Esophagus muscularis mucosa (tissue), 4 donors: ENCODE data around the gene RASSF1.

Source experiments
- EP300 ChIP-seq: sonication (generic); formaldehyde crosslinking; IDR thresholded peaks from one replicate; pipeline ENCODE4 v1.6.1; 2017; ENCODE audit warnings: antibody characterized with exemption
- POLR2A ChIP-seq: fragments of 450-650 bp; IDR thresholded peaks from one replicate; pipeline ENCODE4 v1.6.1; 2017; ENCODE audit warnings: antibody characterized with exemption, moderate library complexity, mild to moderate bottlenecking, low read depth
- POLR2AphosphoS5 ChIP-seq, 2 donors: sonication (generic); formaldehyde crosslinking; IDR thresholded peaks; one replicate each; pipeline ENCODE4 v1.6.1; 2017; ENCODE audit warnings: antibody characterized with exemption in 2 of 2
- TF ChIP-seq, protein P1 (sequence below), 3 experiments: fragments of 200-600 bp in 2 of 3; fragments of 450-650 bp in 1 of 3; sonication (generic) in 2 of 3; IDR thresholded peaks; one replicate each; pipeline ENCODE4 v1.5.1; 2017 to 2019; ENCODE audit warnings: antibody characterized with exemption in 3 of 3, mild to moderate bottlenecking in 2 of 3, moderate library complexity in 1 of 3

DNA sequence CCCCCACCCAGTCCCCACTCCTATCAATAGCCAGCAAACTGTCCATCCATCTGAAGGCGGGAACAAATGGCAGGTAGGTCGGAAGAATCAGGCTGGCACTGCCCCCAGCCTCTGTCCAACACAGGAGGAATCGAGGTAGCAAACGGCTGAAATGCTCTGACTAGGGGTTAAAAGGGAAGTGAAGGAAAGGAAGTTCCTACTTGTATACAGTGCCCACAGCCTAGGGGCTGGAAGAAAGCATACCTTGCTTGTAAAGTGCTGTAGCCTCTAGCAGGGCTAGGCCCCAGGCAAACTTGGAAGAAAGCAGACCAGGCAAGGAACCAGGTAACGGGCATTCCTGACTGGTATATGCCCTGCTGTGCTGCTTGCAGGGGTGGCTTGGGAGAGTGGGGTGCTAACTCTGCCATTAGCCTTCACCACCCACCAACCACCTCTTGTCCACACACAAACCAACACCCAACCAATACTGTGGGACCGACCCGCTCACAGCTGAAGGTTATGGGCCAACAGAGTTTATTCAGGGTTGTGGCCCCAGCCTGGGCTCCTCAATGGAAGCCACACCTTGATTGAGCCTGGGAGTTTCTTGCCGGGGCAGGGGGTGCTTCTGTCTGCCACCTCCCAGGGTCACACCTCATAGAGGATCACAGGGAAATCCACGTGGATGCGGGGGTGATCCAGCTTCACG lies 15.0 kb downstream of the RASSF1 start:
- TF ChIP-seq, protein P1, sequence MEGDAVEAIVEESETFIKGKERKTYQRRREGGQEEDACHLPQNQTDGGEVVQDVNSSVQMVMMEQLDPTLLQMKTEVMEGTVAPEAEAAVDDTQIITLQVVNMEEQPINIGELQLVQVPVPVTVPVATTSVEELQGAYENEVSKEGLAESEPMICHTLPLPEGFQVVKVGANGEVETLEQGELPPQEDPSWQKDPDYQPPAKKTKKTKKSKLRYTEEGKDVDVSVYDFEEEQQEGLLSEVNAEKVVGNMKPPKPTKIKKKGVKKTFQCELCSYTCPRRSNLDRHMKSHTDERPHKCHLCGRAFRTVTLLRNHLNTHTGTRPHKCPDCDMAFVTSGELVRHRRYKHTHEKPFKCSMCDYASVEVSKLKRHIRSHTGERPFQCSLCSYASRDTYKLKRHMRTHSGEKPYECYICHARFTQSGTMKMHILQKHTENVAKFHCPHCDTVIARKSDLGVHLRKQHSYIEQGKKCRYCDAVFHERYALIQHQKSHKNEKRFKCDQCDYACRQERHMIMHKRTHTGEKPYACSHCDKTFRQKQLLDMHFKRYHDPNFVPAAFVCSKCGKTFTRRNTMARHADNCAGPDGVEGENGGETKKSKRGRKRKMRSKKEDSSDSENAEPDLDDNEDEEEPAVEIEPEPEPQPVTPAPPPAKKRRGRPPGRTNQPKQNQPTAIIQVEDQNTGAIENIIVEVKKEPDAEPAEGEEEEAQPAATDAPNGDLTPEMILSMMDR (IDR thresholded peaks at IDR 0.05): no peak
- no peak for TF ChIP-seq POLR2AphosphoS5 (IDR thresholded peaks at IDR 0.05)
- TF ChIP-seq POLR2A: no peak
- TF ChIP-seq EP300: no peak
